Testis (tissue), 5 donors: ENCODE data around the gene GPANK1. TPM values are rescaled to one million over a fixed set of nuclear protein-coding genes. Genes with fewer than 3 reads are reported as not detected.
A peak's percentile ranks its signal among the peaks of the same experiment; 100 is the strongest.

ENCODE experiments used
- DNase-seq: peaks from one replicate; pipeline ENCODE4 v3.0.0-alpha.2; 2019
- H3K27ac ChIP-seq, 2 donors: fragments of 200-600 bp; sonication (generic); one replicate each; pipeline ENCODE4 v1.5.1; 2019
- H3K27me3 ChIP-seq: fragments of 200-600 bp; sonication (generic); one replicate; pipeline ENCODE4 v1.5.1; 2019
- H3K36me3 ChIP-seq: fragments of 200-600 bp; sonication (generic); one replicate; pipeline ENCODE4 v1.5.1; 2017; ENCODE audit warnings: low read depth; ENCODE audit errors: missing control alignments
- H3K4me1 ChIP-seq: fragments of 200-600 bp; sonication (generic); one replicate; pipeline ENCODE4 v1.5.1; 2019
- H3K4me3 ChIP-seq, 2 donors: fragments of 200-600 bp; sonication (generic); one replicate each; pipeline ENCODE4 v1.5.1; 2017 to 2019
- H3K9me3 ChIP-seq: fragments of 200-600 bp; sonication (generic); one replicate; pipeline ENCODE4 v1.5.1; 2017
- POLR2A ChIP-seq: fragments of 450-650 bp; IDR thresholded peaks from one replicate; pipeline ENCODE4 v1.6.1; 2017; ENCODE audit warnings: antibody characterized with exemption, mild to moderate bottlenecking, moderate library complexity
- WGBS, 2 donors: methylation state at CpG; one replicate each; pipeline ENCODE4 v1.1.5; 2018; 5-methylcytosine and 5-hydroxymethylcytosine counted together
- intact Hi-C: fragments of 100-400 bp; cut with DNase I; formaldehyde crosslinking; loops from one replicate; pipeline ENCODE4 v1.15.1; 2023; ENCODE audit warnings: low total_unique reads
- long read RNA-seq, 2 donors: transcript quantifications; one replicate each; lab custom pipeline, GENCODE V29; 2026
- polyA plus RNA-seq: library from polyadenylated mRNA; stranded (reverse); fragments of 350-450 nt; fragmentation: Illumina TruSeq; extraction: RNeasy Lipid Tissue Mini Kit (QIAGEN cat#74804); gene quantifications from one replicate; pipeline ENCODE4 v1.2.3, GENCODE V29; 2014; ENCODE audit warnings: low read depth, low replicate concordance; ENCODE audit not compliant: insufficient read depth
- total RNA-seq, 2 donors: library from RNA; depleted of rRNA; stranded (reverse); fragments of >200 nt; gene quantifications; one replicate each; pipeline ENCODE4 v1.2.3, GENCODE V29; 2016
- TF ChIP-seq, protein P1 (sequence below), 3 experiments: fragments of 450-650 bp in 2 of 3; fragments of 200-600 bp in 1 of 3; sonication (generic) in 1 of 3; IDR thresholded peaks; one replicate each; pipeline ENCODE4 v1.5.1; 2016 to 2019; ENCODE audit warnings: antibody characterized with exemption in 3 of 3, mild to moderate bottlenecking in 2 of 3, moderate library complexity in 1 of 3

Gene GPANK1
- total RNA-seq, result 10 to 100 TPM; 34.5 to 46.1 TPM
- 81.3 TPM for polyA plus RNA-seq
- long read RNA-seq, donor 1, partial matches to known transcripts, result 14 of 18 reads
- long read RNA-seq, donor 1, other reads (novel, unspliced or antisense), result 0 of 18 reads
- long read RNA-seq, donor 2, partial matches to known transcripts, result 208 of 208 reads
- long read RNA-seq, donor 2, other reads (novel, unspliced or antisense), result 0 of 208 reads

DNA sequence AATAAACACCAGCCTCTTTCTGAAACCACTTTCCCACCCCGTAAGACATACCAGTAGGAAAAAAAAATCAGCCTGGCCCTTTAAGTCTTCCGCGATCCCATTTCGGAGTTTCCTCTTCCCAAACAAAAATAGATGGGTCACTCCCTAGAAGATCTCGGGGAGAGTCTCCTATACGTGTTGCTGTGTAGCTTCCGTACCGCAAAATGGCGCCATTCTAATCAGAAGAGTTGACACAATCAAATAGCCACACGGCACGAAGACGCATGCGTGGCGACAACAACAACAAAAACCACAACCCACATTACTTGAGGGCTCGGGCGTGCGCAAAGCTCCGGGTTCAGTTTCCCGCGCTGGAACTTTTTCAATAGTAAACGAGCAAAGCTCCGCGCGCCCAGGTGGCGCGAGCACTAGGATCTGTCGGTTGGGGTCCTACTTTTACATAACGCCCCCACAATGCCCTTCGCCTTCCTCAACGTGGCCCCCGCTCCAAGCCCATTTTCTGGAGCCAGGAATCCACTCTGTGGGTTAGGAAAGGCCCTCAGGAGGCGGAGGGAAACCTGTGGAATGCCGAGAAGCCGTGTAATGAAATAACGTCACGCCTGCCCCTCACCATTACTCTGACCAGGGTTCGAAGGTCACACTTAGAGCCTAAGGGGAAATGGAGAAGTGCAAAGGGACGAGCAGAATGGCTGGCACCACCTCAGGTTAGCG lies at the start of gene GPANK1:
Gene GPANK1 (minus strand): TSS at position 208 of the 711 bp plus-strand sequence. CDS start 519 bp downstream, outside the sequence.
- intact Hi-C loops, result no loop called here
- 0 to 1% methylated on average over 20 to 39 of the region's 39 CpGs for WGBS, 2 donors

DNA sequence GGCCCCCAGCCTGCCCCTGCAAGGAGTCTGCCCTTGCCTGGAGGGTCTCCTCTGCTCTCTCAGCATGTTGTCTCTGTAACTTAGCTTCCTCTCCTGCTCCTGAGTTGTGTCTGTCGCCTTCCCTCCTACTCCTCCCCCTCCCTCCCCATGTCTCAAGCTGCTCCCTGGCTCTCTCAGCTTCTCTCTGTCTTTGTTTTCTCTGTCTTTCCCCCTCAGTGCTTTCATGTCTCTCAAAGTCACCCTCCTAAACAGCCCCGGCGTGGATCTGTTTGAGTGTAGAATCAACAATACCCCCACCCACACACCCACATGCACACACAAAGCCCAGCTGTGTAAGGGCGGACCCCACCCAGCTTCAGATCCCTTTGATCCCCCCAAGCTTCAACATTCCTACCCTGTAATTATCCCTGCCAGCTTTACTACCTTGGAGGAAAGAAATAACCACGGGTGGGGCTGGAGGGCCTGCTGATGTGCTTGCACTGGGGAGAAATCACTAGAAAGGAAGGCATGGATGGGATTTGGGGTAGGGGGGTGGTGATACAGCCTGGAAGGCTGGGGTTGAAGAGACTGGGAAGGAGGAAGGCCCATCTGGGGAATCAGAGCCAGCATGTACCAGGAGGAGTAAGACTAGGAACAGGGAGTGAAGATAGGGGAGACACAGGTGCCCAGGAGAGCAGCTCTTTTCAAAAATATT lies 49.3 kb upstream of the GPANK1 start:
- Histone ChIP-seq H3K9me3 (no peaks in the 10 kb centered on the region), H3K27me3 (no peaks in the 10 kb centered on the region), H3K4me3 (no peak overlapping the region), H3K27ac (no peak overlapping the region), H3K4me1 (peaks cover 3% of the 10 kb centered on the region), H3K36me3 (no peaks in the 10 kb centered on the region)
- 59 to 71% methylated on average over 5 of the region's 5 CpGs for WGBS, 2 donors
- intact Hi-C loops, result no loop called here
- TF ChIP-seq, protein P1, sequence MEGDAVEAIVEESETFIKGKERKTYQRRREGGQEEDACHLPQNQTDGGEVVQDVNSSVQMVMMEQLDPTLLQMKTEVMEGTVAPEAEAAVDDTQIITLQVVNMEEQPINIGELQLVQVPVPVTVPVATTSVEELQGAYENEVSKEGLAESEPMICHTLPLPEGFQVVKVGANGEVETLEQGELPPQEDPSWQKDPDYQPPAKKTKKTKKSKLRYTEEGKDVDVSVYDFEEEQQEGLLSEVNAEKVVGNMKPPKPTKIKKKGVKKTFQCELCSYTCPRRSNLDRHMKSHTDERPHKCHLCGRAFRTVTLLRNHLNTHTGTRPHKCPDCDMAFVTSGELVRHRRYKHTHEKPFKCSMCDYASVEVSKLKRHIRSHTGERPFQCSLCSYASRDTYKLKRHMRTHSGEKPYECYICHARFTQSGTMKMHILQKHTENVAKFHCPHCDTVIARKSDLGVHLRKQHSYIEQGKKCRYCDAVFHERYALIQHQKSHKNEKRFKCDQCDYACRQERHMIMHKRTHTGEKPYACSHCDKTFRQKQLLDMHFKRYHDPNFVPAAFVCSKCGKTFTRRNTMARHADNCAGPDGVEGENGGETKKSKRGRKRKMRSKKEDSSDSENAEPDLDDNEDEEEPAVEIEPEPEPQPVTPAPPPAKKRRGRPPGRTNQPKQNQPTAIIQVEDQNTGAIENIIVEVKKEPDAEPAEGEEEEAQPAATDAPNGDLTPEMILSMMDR (IDR thresholded peaks at IDR 0.05), result no peak
- no peak for TF ChIP-seq POLR2A
- DNase-seq, result no peak

More for the DNA sequence above, at the start of gene GPANK1:
- H3K36me3 ChIP-seq, result no peaks in the 10 kb centered on the region
- DNase-seq, result peak; percentile 97
- no peaks in the 10 kb centered on the region for H3K27me3 ChIP-seq
- peak within 1 kb of the TSS; percentile 81 to 93 for H3K4me3 ChIP-seq
- peaks cover 33% of the 10 kb centered on the region for H3K4me1 ChIP-seq
- H3K9me3 ChIP-seq, result no peaks in the 10 kb centered on the region
- TF ChIP-seq, protein P1 (IDR thresholded peaks at IDR 0.05), result no peak
- TF ChIP-seq POLR2A, result no peak
- H3K27ac ChIP-seq, result peak within 1 kb of the TSS; percentile 90 to 97

DNA sequence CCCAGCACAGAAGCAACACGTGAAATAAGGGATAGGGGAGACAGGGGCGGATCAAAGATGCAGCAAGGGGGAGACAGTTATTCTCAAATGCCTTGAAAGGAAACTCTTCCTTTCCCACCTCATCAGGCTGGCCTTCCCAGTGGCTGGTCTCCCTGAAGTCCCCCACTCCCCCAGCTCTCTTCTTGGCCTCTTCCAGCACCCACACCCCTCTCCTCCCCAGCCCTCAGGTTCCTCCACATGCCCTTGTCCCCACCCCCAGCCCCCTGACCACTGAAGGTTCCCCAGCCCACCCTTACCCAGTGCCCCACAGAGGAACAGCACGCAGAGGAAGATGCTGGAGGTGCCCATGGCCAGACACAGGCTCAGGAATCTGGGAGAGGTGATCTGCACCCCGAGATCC lies 48.7 kb upstream of the GPANK1 start:
- H3K4me3 ChIP-seq, result no peak overlapping the region
- no peak for TF ChIP-seq POLR2A
- TF ChIP-seq, protein P1 (IDR thresholded peaks at IDR 0.05), result no peak
- no peaks in the 10 kb centered on the region for H3K36me3 ChIP-seq

DNA sequence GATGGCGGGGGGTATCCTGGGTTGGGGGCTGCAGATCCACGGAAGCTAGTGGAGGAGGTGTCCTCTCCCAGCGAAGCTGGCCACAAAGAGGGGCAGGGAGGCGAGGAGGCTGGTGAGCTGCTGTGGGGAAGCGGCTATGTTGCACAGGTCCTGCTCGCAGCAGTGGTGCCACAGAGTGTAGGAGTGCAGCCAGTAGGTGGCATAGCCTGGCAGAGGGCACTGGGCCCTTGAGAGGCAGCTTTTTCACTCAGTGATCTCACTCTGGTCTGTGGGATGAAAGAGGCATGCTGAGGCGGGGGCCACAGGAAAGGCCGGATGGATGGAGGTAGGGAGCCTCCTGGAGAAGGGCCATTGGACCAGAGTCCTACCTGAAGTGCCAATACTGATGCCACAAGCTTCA lies 47.5 kb upstream of the GPANK1 start:
- Histone ChIP-seq H3K4me1 (peaks cover 3% of the 10 kb centered on the region), H3K27ac (no peak overlapping the region), H3K4me3 (no peak overlapping the region), H3K36me3 (no peaks in the 10 kb centered on the region), H3K27me3 (no peaks in the 10 kb centered on the region), H3K9me3 (no peaks in the 10 kb centered on the region)
- intact Hi-C loops, result no loop called here
- TF ChIP-seq, protein P1 (IDR thresholded peaks at IDR 0.05), result no peak
- no peak for TF ChIP-seq POLR2A
- 92 to 97% methylated on average over 8 of the region's 8 CpGs for WGBS, 2 donors
- no peak for DNase-seq

More for the DNA sequence above, 48.7 kb upstream of the GPANK1 start:
- 69 to 82% methylated on average over 4 of the region's 4 CpGs for WGBS, 2 donors
- H3K9me3 ChIP-seq, result no peaks in the 10 kb centered on the region
- peaks cover 3% of the 10 kb centered on the region for H3K4me1 ChIP-seq
- intact Hi-C loops, result no loop called here
- no peak overlapping the region for H3K27ac ChIP-seq
- H3K27me3 ChIP-seq, result no peaks in the 10 kb centered on the region
- DNase-seq, result no peak
